NCI-H128 (cell line): ENCODE results near the gene CLCNKA.
"Not testable (repeated sequence)": the region's sequence is repeated elsewhere in the genome, so short reads cannot be mapped to it uniquely, and the experiment has no call there.

Source experiments
- DNase-seq: peaks from one replicate; lab custom pipeline; 2025; ENCODE audit not compliant: unreplicated experiment; lab: John Stamatoyannopoulos, UW

The CLCNKA gene

GRCh38 chr1:16021681-16022080 is at the start of gene CLCNKA:
TSS of gene CLCNKA (plus strand) at chr1:16022036. CDS start at chr1:16022620, 584 bp downstream.
- no peak for DNase-seq

- DNase-seq: no peak
Observed at GRCh38 chr1:15972409-15972808, 49.4 kb upstream of the CLCNKA start.

- no peak for DNase-seq
Observed at GRCh38 chr1:15973772-15974171, 48.1 kb upstream of the CLCNKA start.

- DNase-seq: no peak
Observed at GRCh38 chr1:15974855-15975254, 47.0 kb upstream of the CLCNKA start.

- peak; percentile 12 for DNase-seq
Observed at GRCh38 chr1:15975358-15975804, 46.5 kb upstream of the CLCNKA start.

GRCh38 chr1:15975805-15976680 is 45.8 kb upstream of the CLCNKA start, which contains the start of gene ZBTB17:
TSS of gene ZBTB17 (minus strand) at chr1:15976101. CDS start at chr1:15948495, 27,606 bp downstream.
- DNase-seq: peak; percentile 94

- DNase-seq: not testable (repeated sequence)
Observed at GRCh38 chr1:15977947-15978346, 43.9 kb upstream of the CLCNKA start.

- DNase-seq: no peak
Observed at GRCh38 chr1:15981679-15982078, 40.2 kb upstream of the CLCNKA start.

GRCh38 chr1:15983275-15983674 is 38.6 kb upstream of the CLCNKA start:
- no peak for DNase-seq

- DNase-seq: no peak
Observed at GRCh38 chr1:15985611-15986297, 36.1 kb upstream of the CLCNKA start.

GRCh38 chr1:15988856-15989736 is 32.7 kb upstream of the CLCNKA start:
- no peak for DNase-seq

- no peak for DNase-seq
Observed at GRCh38 chr1:15989776-15990175, 32.1 kb upstream of the CLCNKA start.

GRCh38 chr1:15991427-15992186 is 30.2 kb upstream of the CLCNKA start:
- DNase-seq: no peak

- no peak for DNase-seq
Observed at GRCh38 chr1:15992187-15992553, 29.7 kb upstream of the CLCNKA start.

GRCh38 chr1:15992582-15993500 is 29.0 kb upstream of the CLCNKA start:
- DNase-seq: no peak

GRCh38 chr1:15993666-15994065 is 28.2 kb upstream of the CLCNKA start:
- no peak for DNase-seq

GRCh38 chr1:15994081-15994480 is 27.8 kb upstream of the CLCNKA start:
- DNase-seq: no peak

GRCh38 chr1:15994590-15995351 is 27.1 kb upstream of the CLCNKA start:
- no peak for DNase-seq
